HEK293 (cell line): ENCODE data around the gene SLC25A45.

Experiments
- GLIS2 ChIP-seq: fragments of 450-650 bp; formaldehyde crosslinking; IDR thresholded peaks from 2 replicates; pipeline ENCODE4 v1.5.1; 2016; ENCODE audit warnings: missing biosample characterization, missing genetic modification characterization
- HOXA7 ChIP-seq: sonication (generic); formaldehyde crosslinking; IDR thresholded peaks from 2 replicates; pipeline ENCODE4 v1.8.1; 2022; ENCODE audit warnings: missing genetic modification reagents, borderline replicate concordance
- SP2 ChIP-seq: fragments of 450-650 bp; formaldehyde crosslinking; IDR thresholded peaks from 2 replicates; pipeline ENCODE4 v1.5.1; 2016; ENCODE audit warnings: missing biosample characterization, missing genetic modification characterization
- ZNF473 ChIP-seq: fragments of 450-650 bp; formaldehyde crosslinking; IDR thresholded peaks from 2 replicates; pipeline ENCODE4 v1.5.1; 2017; ENCODE audit warnings: missing biosample characterization, missing genetic modification characterization
- TF ChIP-seq, protein P1 (sequence below): fragments of 450-650 bp; formaldehyde crosslinking; IDR thresholded peaks from 2 replicates; pipeline ENCODE4 v1.5.1; 2016; ENCODE audit warnings: missing biosample characterization, missing genetic modification characterization

DNA sequence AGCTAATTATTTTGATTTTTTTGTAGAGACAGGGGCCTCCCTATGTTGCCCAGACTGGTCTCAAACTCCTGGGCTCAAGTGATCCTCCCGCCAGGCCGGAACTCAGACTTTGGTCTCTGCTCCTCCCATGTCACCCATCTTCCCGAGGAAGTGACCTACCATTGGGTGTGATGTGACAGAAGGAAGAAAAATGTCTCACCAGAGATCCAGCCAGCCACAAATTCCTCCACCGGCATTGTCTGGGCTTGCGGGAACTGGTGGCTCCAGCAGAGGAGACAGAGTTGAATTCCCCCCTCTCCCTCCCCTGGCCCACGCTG is 772 bp downstream of the SLC25A45 start:
- no peak for TF ChIP-seq ZNF473 (tag by site-specific recombination)
- no peak for TF ChIP-seq SP2
- TF ChIP-seq, protein P1, sequence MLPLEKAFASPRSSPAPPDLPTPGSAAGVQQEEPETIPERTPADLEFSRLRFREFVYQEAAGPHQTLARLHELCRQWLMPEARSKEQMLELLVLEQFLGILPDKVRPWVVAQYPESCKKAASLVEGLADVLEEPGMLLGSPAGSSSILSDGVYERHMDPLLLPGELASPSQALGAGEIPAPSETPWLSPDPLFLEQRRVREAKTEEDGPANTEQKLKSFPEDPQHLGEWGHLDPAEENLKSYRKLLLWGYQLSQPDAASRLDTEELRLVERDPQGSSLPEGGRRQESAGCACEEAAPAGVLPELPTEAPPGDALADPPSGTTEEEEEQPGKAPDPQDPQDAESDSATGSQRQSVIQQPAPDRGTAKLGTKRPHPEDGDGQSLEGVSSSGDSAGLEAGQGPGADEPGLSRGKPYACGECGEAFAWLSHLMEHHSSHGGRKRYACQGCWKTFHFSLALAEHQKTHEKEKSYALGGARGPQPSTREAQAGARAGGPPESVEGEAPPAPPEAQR (tag by site-specific recombination), result no peak
- TF ChIP-seq GLIS2 (tag by site-specific recombination), result no peak
- no peak for TF ChIP-seq HOXA7 (CRISPR knock-in tag)
